Breast epithelium (tissue), 4 donors: ENCODE data around the gene GLIS1. TPM values are rescaled to one million over a fixed set of nuclear protein-coding genes. Genes with fewer than 3 reads are reported as not detected.

Experiments used
- DNase-seq, 2 donors: peaks; one replicate each; pipeline ENCODE4 v3.0.0-alpha.2; 2019; ENCODE audit warnings: low spot score in 2 of 2
- H3K27ac ChIP-seq, 2 donors: fragments of 200-600 bp; sonication (generic) in 1 of 2; one replicate each; pipeline ENCODE4 v1.5.1; 2016 to 2019; ENCODE audit warnings: mild to moderate bottlenecking in 1 of 2
- H3K27me3 ChIP-seq, 2 donors: fragments of 200-600 bp; sonication (generic) in 1 of 2; one replicate each; pipeline versions ENCODE4 v1.5.1 to v1.6.0; 2017 to 2019; ENCODE audit warnings: control low read depth in 1 of 2, mild to moderate bottlenecking in 1 of 2
- H3K36me3 ChIP-seq: fragments of 200-600 bp; one replicate; pipeline ENCODE4 v1.5.1; 2019
- H3K4me1 ChIP-seq, 2 donors: fragments of 200-600 bp; sonication (generic); one replicate each; pipeline ENCODE4 v1.5.1; 2016 to 2019; ENCODE audit warnings: control low read depth in 1 of 2
- H3K4me3 ChIP-seq, 3 donors: fragments of 200-600 bp; sonication (generic); 1 replicate in 2 of 3; 2 replicates in 1 of 3; pipeline ENCODE4 v1.5.1; 2016 to 2019; ENCODE audit warnings: mild to moderate bottlenecking in 3 of 3, moderate library complexity in 2 of 3
- H3K9me3 ChIP-seq, 2 donors: fragments of 200-600 bp; sonication (generic) in 1 of 2; one replicate each; pipeline ENCODE4 v1.5.1; 2016 to 2019; ENCODE audit warnings: control low read depth in 1 of 2
- CTCF ChIP-seq, 3 donors: fragments of 450-650 bp; IDR thresholded peaks; one replicate each; pipeline ENCODE4 v1.5.1; 2016 to 2017; ENCODE audit warnings: antibody characterized with exemption in 3 of 3, mild to moderate bottlenecking in 3 of 3, moderate library complexity in 3 of 3
- POLR2A ChIP-seq: fragments of 450-650 bp; IDR thresholded peaks from one replicate; pipeline ENCODE4 v1.6.1; 2016; ENCODE audit warnings: antibody characterized with exemption, mild to moderate bottlenecking, moderate library complexity
- POLR2AphosphoS5 ChIP-seq, 3 donors: sonication (generic); formaldehyde crosslinking; IDR thresholded peaks; one replicate each; pipeline ENCODE4 v1.6.1; 2017; ENCODE audit warnings: antibody characterized with exemption in 3 of 3
- intact Hi-C: fragments of 100-400 bp; cut with DNase I; formaldehyde crosslinking; loops from one replicate; pipeline ENCODE4 v1.15.1; 2023; ENCODE audit warnings: low total_unique reads
- total RNA-seq, 3 donors: library from RNA; depleted of rRNA; stranded (reverse); fragments of >200 nt; gene quantifications; one replicate each; pipeline ENCODE4 v1.1.0, GENCODE V29; 2016

Gene GLIS1
- total RNA-seq, 3 donors from 2014 or later = 0.16 to 2.0 (median 0.59) TPM

GRCh38 chr1:53620061-53620855 lies 118.7 kb downstream of the GLIS1 start:
- TF ChIP-seq POLR2AphosphoS5 (IDR thresholded peaks at IDR 0.05) = no peak
- no peak for TF ChIP-seq CTCF (IDR thresholded peaks at IDR 0.05)
- TF ChIP-seq POLR2A = no peak
- no peak overlapping the region for H3K27ac ChIP-seq
- no peaks in the 10 kb centered on the region for H3K4me1 ChIP-seq
- H3K9me3 ChIP-seq = no peaks in the 10 kb centered on the region
- no peak overlapping the region for H3K4me3 ChIP-seq
- intact Hi-C loops = no loop called here
- DNase-seq = peak in 1 of 2 donors; percentile 48
- H3K27me3 ChIP-seq = no peaks in the 10 kb centered on the region
- no peaks in the 10 kb centered on the region for H3K36me3 ChIP-seq

- no peak overlapping the region for H3K27ac ChIP-seq
- intact Hi-C loops = no loop called here
- H3K27me3 ChIP-seq = no peaks in the 10 kb centered on the region
- no peaks in the 10 kb centered on the region for H3K36me3 ChIP-seq
- no peak for TF ChIP-seq POLR2AphosphoS5 (IDR thresholded peaks at IDR 0.05)
- DNase-seq = peak in 1 of 2 donors; percentile 24
- H3K4me1 ChIP-seq = no peaks in the 10 kb centered on the region
- H3K9me3 ChIP-seq = no peaks in the 10 kb centered on the region
- no peak overlapping the region for H3K4me3 ChIP-seq
These were observed 119.5 kb downstream of the GLIS1 start for GRCh38 chr1:53619367-53620060.

GRCh38 chr1:53618500-53619366 lies 120.2 kb downstream of the GLIS1 start:
- peak in 1 of 2 donors; percentile 37 for DNase-seq
- TF ChIP-seq POLR2AphosphoS5 (IDR thresholded peaks at IDR 0.05) = no peak
- TF ChIP-seq POLR2A = no peak
- TF ChIP-seq CTCF (IDR thresholded peaks at IDR 0.05) = no peak
- H3K9me3 ChIP-seq = no peaks in the 10 kb centered on the region
- H3K4me3 ChIP-seq = no peak overlapping the region
- no peaks in the 10 kb centered on the region for H3K36me3 ChIP-seq
- H3K27ac ChIP-seq = no peak overlapping the region
- intact Hi-C loops = no loop called here
- H3K27me3 ChIP-seq = no peaks in the 10 kb centered on the region
- no peaks in the 10 kb centered on the region for H3K4me1 ChIP-seq

- no peak overlapping the region for H3K4me3 ChIP-seq
- intact Hi-C loops = no loop called here
- no peaks in the 10 kb centered on the region for H3K36me3 ChIP-seq
- DNase-seq = peak in 1 of 2 donors; percentile 34
- no peaks in the 10 kb centered on the region for H3K27me3 ChIP-seq
- no peaks in the 10 kb centered on the region for H3K4me1 ChIP-seq
- TF ChIP-seq POLR2A (no peak), CTCF (IDR thresholded peaks at IDR 0.05) (no peak), POLR2AphosphoS5 (IDR thresholded peaks at IDR 0.05) (no peak)
- no peak overlapping the region for H3K27ac ChIP-seq
- H3K9me3 ChIP-seq = no peaks in the 10 kb centered on the region
These were observed 121.0 kb downstream of the GLIS1 start for GRCh38 chr1:53617851-53618499.

- no peak for TF ChIP-seq CTCF (IDR thresholded peaks at IDR 0.05)
- TF ChIP-seq POLR2A = no peak
- TF ChIP-seq POLR2AphosphoS5 (IDR thresholded peaks at IDR 0.05) = no peak
- Histone ChIP-seq H3K9me3 (no peaks in the 10 kb centered on the region), H3K27ac (no peak overlapping the region), H3K36me3 (no peaks in the 10 kb centered on the region), H3K4me3 (no peak overlapping the region), H3K27me3 (no peaks in the 10 kb centered on the region), H3K4me1 (no peaks in the 10 kb centered on the region)
- peak in 1 of 2 donors; percentile 35 for DNase-seq
- intact Hi-C loops = no loop called here
These were observed 121.6 kb downstream of the GLIS1 start for GRCh38 chr1:53617382-53617781.
